Liver (tissue), 3 donors: ENCODE results near the gene PTTG1IP.

Experiments
- FOXA1 ChIP-seq: IDR thresholded peaks from 2 replicates; pipeline ENCODE4 v1.6.1; 2016; ENCODE audit warnings: antibody characterized with exemption
- HNF4A ChIP-seq, 2 donors: conservative IDR thresholded peaks; 2 replicates each; pipeline ENCODE4 v1.6.1; 2016; ENCODE audit warnings: antibody characterized with exemption in 2 of 2, mild to moderate bottlenecking in 2 of 2
- NR2F2 ChIP-seq: IDR thresholded peaks from 2 replicates; pipeline ENCODE4 v1.6.1; 2016; ENCODE audit warnings: antibody characterized with exemption
- RAD21 ChIP-seq, 2 donors: IDR thresholded peaks; 2 replicates each; pipeline ENCODE4 v1.6.1; 2016; ENCODE audit warnings: antibody characterized with exemption in 2 of 2, mild to moderate bottlenecking in 2 of 2
- SP1 ChIP-seq: IDR thresholded peaks from 2 replicates; pipeline ENCODE4 v1.6.1; 2018; ENCODE audit warnings: antibody characterized with exemption, mild to moderate bottlenecking
- TAF1 ChIP-seq: conservative IDR thresholded peaks from 2 replicates; pipeline ENCODE4 v1.6.1; 2016; ENCODE audit warnings: antibody characterized with exemption, mild to moderate bottlenecking
- YY1 ChIP-seq: IDR thresholded peaks from 2 replicates; pipeline ENCODE4 v1.6.1; 2016; ENCODE audit warnings: antibody characterized with exemption, mild to moderate bottlenecking
- TF ChIP-seq, protein P1 (sequence below): fragments of 150-350 bp; IDR thresholded peaks from 2 replicates; pipeline ENCODE4 v1.5.1; 2017; ENCODE audit warnings: improper control_type of control experiment, low read depth, low read length; ENCODE audit not compliant: missing input control
- TF ChIP-seq, protein P2 (sequence below): IDR thresholded peaks from 2 replicates; pipeline ENCODE4 v1.6.1; 2016; ENCODE audit warnings: antibody characterized with exemption, mild to moderate bottlenecking
- TF ChIP-seq, protein P3 (sequence below): IDR thresholded peaks from 2 replicates; pipeline ENCODE4 v1.6.1; 2016; ENCODE audit warnings: antibody characterized with exemption
- TF ChIP-seq, protein P4 (sequence below): IDR thresholded peaks from 2 replicates; pipeline ENCODE4 v1.6.1; 2016; ENCODE audit warnings: antibody characterized with exemption
- donor health status: healthy.
- donor health status: healthy.

DNA sequence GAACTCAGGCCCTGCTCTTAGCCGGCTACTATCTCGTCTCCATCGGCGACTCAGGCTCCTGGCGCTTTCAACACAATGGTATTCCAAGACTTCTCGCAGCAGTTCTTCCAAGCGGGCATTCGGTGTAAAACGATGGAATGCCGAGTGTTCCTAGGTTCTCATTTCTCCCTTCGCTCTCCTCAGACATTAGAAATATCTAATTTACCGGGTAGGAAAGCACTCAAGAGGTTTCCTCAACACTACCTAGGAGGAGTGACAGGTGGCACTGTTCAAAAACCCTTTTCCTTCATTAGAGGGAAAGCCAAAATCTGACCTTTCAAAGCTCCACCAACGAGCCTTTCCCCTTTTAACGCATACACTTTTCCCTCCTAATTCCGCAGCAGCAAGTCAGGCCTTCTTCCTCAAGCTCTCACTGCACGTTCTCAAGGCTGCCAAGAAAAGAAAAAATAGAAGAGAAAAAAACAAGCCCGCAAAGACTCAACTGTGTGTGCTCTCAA is 72.5 kb downstream of the PTTG1IP start:
- TF ChIP-seq, protein P1, sequence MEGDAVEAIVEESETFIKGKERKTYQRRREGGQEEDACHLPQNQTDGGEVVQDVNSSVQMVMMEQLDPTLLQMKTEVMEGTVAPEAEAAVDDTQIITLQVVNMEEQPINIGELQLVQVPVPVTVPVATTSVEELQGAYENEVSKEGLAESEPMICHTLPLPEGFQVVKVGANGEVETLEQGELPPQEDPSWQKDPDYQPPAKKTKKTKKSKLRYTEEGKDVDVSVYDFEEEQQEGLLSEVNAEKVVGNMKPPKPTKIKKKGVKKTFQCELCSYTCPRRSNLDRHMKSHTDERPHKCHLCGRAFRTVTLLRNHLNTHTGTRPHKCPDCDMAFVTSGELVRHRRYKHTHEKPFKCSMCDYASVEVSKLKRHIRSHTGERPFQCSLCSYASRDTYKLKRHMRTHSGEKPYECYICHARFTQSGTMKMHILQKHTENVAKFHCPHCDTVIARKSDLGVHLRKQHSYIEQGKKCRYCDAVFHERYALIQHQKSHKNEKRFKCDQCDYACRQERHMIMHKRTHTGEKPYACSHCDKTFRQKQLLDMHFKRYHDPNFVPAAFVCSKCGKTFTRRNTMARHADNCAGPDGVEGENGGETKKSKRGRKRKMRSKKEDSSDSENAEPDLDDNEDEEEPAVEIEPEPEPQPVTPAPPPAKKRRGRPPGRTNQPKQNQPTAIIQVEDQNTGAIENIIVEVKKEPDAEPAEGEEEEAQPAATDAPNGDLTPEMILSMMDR: peak; percentile 51
- TF ChIP-seq TAF1 (no peak), RAD21 (IDR thresholded peaks at IDR 0.05) (peak; percentile 70 to 71), NR2F2 (no peak), SP1 (no peak), YY1 (no peak), HNF4A (conservative IDR thresholded peaks at IDR 0.05) (no peak), FOXA1 (no peak)
- TF ChIP-seq, protein P2, sequence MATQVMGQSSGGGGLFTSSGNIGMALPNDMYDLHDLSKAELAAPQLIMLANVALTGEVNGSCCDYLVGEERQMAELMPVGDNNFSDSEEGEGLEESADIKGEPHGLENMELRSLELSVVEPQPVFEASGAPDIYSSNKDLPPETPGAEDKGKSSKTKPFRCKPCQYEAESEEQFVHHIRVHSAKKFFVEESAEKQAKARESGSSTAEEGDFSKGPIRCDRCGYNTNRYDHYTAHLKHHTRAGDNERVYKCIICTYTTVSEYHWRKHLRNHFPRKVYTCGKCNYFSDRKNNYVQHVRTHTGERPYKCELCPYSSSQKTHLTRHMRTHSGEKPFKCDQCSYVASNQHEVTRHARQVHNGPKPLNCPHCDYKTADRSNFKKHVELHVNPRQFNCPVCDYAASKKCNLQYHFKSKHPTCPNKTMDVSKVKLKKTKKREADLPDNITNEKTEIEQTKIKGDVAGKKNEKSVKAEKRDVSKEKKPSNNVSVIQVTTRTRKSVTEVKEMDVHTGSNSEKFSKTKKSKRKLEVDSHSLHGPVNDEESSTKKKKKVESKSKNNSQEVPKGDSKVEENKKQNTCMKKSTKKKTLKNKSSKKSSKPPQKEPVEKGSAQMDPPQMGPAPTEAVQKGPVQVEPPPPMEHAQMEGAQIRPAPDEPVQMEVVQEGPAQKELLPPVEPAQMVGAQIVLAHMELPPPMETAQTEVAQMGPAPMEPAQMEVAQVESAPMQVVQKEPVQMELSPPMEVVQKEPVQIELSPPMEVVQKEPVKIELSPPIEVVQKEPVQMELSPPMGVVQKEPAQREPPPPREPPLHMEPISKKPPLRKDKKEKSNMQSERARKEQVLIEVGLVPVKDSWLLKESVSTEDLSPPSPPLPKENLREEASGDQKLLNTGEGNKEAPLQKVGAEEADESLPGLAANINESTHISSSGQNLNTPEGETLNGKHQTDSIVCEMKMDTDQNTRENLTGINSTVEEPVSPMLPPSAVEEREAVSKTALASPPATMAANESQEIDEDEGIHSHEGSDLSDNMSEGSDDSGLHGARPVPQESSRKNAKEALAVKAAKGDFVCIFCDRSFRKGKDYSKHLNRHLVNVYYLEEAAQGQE: no peak
- TF ChIP-seq, protein P3, sequence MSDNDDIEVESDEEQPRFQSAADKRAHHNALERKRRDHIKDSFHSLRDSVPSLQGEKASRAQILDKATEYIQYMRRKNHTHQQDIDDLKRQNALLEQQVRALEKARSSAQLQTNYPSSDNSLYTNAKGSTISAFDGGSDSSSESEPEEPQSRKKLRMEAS: no peak
- TF ChIP-seq, protein P4, sequence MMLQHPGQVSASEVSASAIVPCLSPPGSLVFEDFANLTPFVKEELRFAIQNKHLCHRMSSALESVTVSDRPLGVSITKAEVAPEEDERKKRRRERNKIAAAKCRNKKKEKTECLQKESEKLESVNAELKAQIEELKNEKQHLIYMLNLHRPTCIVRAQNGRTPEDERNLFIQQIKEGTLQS: no peak
